ENCODE data around the gene CLEC4F.

CLEC4F gene

DNA sequence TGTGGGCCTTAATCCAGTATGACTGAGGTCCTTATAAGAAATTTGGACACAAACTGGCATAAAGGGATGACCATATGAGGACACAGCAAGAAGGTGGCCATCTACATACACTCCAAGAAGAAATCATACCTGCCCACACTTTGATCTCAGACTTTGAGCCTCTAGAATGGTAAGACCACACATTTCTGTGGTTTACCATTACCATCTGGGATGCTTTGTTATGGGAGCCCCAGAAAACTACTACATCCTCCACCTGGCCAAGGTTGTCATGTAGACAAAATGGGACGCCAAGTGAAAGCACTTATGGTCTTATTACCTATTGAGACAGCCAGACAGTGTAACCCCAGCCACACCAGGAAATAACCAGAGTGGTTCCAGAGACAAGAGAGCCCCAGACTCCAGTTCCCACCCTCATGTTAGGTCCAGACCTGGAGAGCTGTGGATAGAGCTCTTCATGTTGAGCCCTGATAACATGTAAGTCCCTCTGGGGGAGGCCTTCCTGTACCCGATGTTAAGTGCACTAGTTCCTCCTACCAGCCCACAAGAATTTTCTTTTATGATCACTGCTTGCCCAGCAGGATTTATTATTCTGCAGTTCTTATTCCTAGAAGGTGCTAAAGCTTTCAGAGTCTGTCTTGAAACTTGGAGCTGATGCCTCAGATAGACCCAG is 47.8 kb downstream of the CLEC4F start:
- Histone ChIP-seq H3K27me3 (ENCODE audit: control insufficient read depth, insufficient read depth, low read length) (peaks cover under 1% of the 10 kb centered on the region), H2AFZ (no peak overlapping the region)

DNA sequence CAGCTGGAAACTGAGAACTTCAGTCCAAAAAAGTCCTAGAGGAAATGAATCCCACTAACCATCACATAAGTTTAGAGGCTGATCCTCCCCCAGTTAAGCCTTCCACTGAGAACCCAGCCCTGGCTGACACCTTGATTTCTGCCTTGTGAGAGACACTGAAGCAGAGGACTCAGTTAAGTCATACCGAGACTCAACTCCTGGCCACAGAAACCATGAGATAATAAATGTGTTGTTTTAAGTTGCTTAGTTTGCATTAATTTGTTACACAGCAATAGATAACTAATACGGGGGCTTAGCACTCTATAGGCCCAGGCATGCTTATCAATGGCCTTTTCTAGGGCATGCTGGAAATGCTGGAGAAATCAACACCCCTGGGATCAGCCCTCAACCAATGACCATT is 49.0 kb downstream of the CLEC4F start:
- Histone ChIP-seq H3K4me1 (no peaks in the 10 kb centered on the region), H3K9ac (no peak overlapping the region), H3K4me2 (ENCODE audit: low read length) (no peak overlapping the region), H3K4me3 (ENCODE audit: low read depth, low read length) (no peak overlapping the region), H2AFZ (no peak overlapping the region), H3K27ac (no peak overlapping the region), H3K36me3 (ENCODE audit: control insufficient read depth, insufficient read depth, low read length) (no peaks in the 10 kb centered on the region), H3K9me3 (ENCODE audit: control insufficient read depth, low read length) (no peaks in the 10 kb centered on the region), H3K79me2 (no peaks in the 10 kb centered on the region), H3K27me3 (ENCODE audit: control insufficient read depth, insufficient read depth, low read length) (peaks cover 3% of the 10 kb centered on the region)
- TF ChIP-seq, protein P1, sequence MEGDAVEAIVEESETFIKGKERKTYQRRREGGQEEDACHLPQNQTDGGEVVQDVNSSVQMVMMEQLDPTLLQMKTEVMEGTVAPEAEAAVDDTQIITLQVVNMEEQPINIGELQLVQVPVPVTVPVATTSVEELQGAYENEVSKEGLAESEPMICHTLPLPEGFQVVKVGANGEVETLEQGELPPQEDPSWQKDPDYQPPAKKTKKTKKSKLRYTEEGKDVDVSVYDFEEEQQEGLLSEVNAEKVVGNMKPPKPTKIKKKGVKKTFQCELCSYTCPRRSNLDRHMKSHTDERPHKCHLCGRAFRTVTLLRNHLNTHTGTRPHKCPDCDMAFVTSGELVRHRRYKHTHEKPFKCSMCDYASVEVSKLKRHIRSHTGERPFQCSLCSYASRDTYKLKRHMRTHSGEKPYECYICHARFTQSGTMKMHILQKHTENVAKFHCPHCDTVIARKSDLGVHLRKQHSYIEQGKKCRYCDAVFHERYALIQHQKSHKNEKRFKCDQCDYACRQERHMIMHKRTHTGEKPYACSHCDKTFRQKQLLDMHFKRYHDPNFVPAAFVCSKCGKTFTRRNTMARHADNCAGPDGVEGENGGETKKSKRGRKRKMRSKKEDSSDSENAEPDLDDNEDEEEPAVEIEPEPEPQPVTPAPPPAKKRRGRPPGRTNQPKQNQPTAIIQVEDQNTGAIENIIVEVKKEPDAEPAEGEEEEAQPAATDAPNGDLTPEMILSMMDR (IDR thresholded peaks at IDR 0.05) = no peak

More for the DNA sequence above, 47.8 kb downstream of the CLEC4F start:
- H3K36me3 ChIP-seq (ENCODE audit: control insufficient read depth, insufficient read depth, low read length) = no peaks in the 10 kb centered on the region
- H3K9ac ChIP-seq = no peak overlapping the region
- H3K27ac ChIP-seq = no peak overlapping the region
- no peak overlapping the region for H3K4me3 ChIP-seq (ENCODE audit: low read depth, low read length)
- no peak overlapping the region for H3K4me2 ChIP-seq (ENCODE audit: low read length)
- no peaks in the 10 kb centered on the region for H3K4me1 ChIP-seq
- TF ChIP-seq, protein P1 (IDR thresholded peaks at IDR 0.05) = no peak
- no peaks in the 10 kb centered on the region for H3K79me2 ChIP-seq
- H3K9me3 ChIP-seq (ENCODE audit: control insufficient read depth, low read length) = no peaks in the 10 kb centered on the region

DNA sequence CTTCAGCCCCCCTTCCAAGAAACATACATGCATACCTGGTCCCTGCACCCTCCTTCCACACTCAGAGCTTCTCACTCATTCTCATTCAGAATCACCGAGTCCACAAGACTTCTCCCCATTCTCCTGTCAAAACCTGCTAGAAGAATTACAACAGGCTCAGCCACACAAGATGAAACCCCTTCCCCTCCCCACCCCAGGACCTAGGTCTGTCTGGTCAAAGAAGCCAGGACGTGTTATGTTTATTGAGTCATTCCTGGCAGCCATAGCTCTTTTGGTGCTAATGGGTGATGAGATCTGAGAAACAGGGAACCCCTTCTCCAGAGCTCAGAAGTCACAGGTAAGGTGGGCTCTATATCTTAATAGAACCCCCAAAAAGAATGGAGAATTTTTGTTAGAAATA is 50.9 kb downstream of the CLEC4F start:
- Histone ChIP-seq H3K27me3 (ENCODE audit: control insufficient read depth, insufficient read depth, low read length) (peaks cover 3% of the 10 kb centered on the region), H3K4me2 (ENCODE audit: low read length) (no peak overlapping the region), H3K4me1 (no peaks in the 10 kb centered on the region), H3K9me3 (ENCODE audit: control insufficient read depth, low read length) (no peaks in the 10 kb centered on the region), H3K79me2 (no peaks in the 10 kb centered on the region), H3K27ac (no peak overlapping the region), H3K9ac (no peak overlapping the region), H3K36me3 (ENCODE audit: control insufficient read depth, insufficient read depth, low read length) (no peaks in the 10 kb centered on the region), H2AFZ (no peak overlapping the region), H3K4me3 (ENCODE audit: low read depth, low read length) (no peak overlapping the region)
- TF ChIP-seq, protein P1 (IDR thresholded peaks at IDR 0.05) = no peak

DNA sequence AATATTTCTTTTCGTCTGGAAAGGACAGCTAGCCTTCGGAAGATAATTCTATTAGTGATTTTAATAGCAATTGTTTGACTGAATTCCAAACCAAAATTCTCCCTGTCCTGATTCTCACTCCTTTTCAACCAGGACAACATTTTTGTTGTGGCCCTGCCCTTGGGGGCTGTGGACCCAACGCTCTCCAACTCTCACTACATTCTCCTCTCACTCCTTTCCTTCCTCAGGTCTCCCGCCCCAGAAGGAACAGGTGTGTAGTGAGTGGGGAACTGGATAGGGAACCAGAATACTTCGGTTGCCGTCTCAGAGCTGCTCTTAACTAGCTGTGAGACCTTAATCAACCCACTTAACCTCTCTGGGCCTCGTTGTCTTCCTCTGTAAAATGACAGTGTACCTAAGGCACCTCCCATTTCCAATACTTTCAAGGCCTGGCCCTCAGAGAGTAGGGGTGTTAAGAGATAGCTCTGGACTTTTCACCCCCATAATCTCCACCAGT is 51.8 kb downstream of the CLEC4F start:
- no peak overlapping the region for H3K27ac ChIP-seq
- no peak overlapping the region for H2AFZ ChIP-seq
- no peaks in the 10 kb centered on the region for H3K4me1 ChIP-seq
- H3K9me3 ChIP-seq (ENCODE audit: control insufficient read depth, low read length) = no peaks in the 10 kb centered on the region
- H3K36me3 ChIP-seq (ENCODE audit: control insufficient read depth, insufficient read depth, low read length) = no peaks in the 10 kb centered on the region
- no peak overlapping the region for H3K9ac ChIP-seq
- H3K4me3 ChIP-seq (ENCODE audit: low read depth, low read length) = no peak overlapping the region
- peaks cover 3% of the 10 kb centered on the region for H3K27me3 ChIP-seq (ENCODE audit: control insufficient read depth, insufficient read depth, low read length)
- H3K4me2 ChIP-seq (ENCODE audit: low read length) = no peak overlapping the region
- H3K79me2 ChIP-seq = no peaks in the 10 kb centered on the region
- TF ChIP-seq, protein P1 (IDR thresholded peaks at IDR 0.05) = no peak

Measured in parathyroid adenoma (tissue), 2 donors.